ENCODE results near the gene NRXN3.

The NRXN3 gene

GRCh38 chr14:79320561-79320960 lies 1150.4 kb downstream of the NRXN3 start:
- Mint-ChIP-seq H3K4me3 (no peak overlapping the region), H3K9me3 (no peaks in the 10 kb centered on the region), H3K36me3 (ENCODE audit: low read depth) (no peaks in the 10 kb centered on the region), H3K27ac (no peak overlapping the region), H3K27me3 (ENCODE audit: low read depth) (no peaks in the 10 kb centered on the region), H3K4me1 (ENCODE audit: low read depth) (no peaks in the 10 kb centered on the region)

- Mint-ChIP-seq H3K36me3 (ENCODE audit: low read depth) (no peaks in the 10 kb centered on the region), H3K27ac (no peak overlapping the region), H3K9me3 (no peaks in the 10 kb centered on the region), H3K27me3 (ENCODE audit: low read depth) (no peaks in the 10 kb centered on the region), H3K4me1 (ENCODE audit: low read depth) (no peaks in the 10 kb centered on the region), H3K4me3 (no peak overlapping the region)
Observed at GRCh38 chr14:79321070-79321469, 1150.9 kb downstream of the NRXN3 start.

- H3K9me3 Mint-ChIP-seq: no peaks in the 10 kb centered on the region
- no peaks in the 10 kb centered on the region for H3K4me1 Mint-ChIP-seq (ENCODE audit: low read depth)
- H3K4me3 Mint-ChIP-seq: no peak overlapping the region
- H3K27me3 Mint-ChIP-seq (ENCODE audit: low read depth): no peaks in the 10 kb centered on the region
- no peaks in the 10 kb centered on the region for H3K36me3 Mint-ChIP-seq (ENCODE audit: low read depth)
- no peak overlapping the region for H3K27ac Mint-ChIP-seq
Observed at GRCh38 chr14:79325071-79325470, 1154.9 kb downstream of the NRXN3 start.

GRCh38 chr14:79325557-79325956 lies 1155.4 kb downstream of the NRXN3 start:
- Mint-ChIP-seq H3K4me1 (ENCODE audit: low read depth) (no peaks in the 10 kb centered on the region), H3K27me3 (ENCODE audit: low read depth) (no peaks in the 10 kb centered on the region), H3K36me3 (ENCODE audit: low read depth) (no peaks in the 10 kb centered on the region), H3K9me3 (no peaks in the 10 kb centered on the region), H3K27ac (no peak overlapping the region), H3K4me3 (no peak overlapping the region)

- no peaks in the 10 kb centered on the region for H3K36me3 Mint-ChIP-seq (ENCODE audit: low read depth)
- H3K27me3 Mint-ChIP-seq (ENCODE audit: low read depth): no peaks in the 10 kb centered on the region
- H3K27ac Mint-ChIP-seq: no peak overlapping the region
- H3K4me3 Mint-ChIP-seq: no peak overlapping the region
- no peaks in the 10 kb centered on the region for H3K9me3 Mint-ChIP-seq
- no peaks in the 10 kb centered on the region for H3K4me1 Mint-ChIP-seq (ENCODE audit: low read depth)
Observed at GRCh38 chr14:79328863-79329262, 1158.7 kb downstream of the NRXN3 start.

GRCh38 chr14:79331830-79332229 lies 1161.7 kb downstream of the NRXN3 start:
- Mint-ChIP-seq H3K36me3 (ENCODE audit: low read depth) (no peaks in the 10 kb centered on the region), H3K4me1 (ENCODE audit: low read depth) (no peaks in the 10 kb centered on the region), H3K27me3 (ENCODE audit: low read depth) (no peaks in the 10 kb centered on the region), H3K9me3 (no peaks in the 10 kb centered on the region), H3K4me3 (no peak overlapping the region), H3K27ac (no peak overlapping the region)

GRCh38 chr14:79332504-79333197 lies 1162.5 kb downstream of the NRXN3 start:
- H3K9me3 Mint-ChIP-seq: no peaks in the 10 kb centered on the region
- H3K27me3 Mint-ChIP-seq (ENCODE audit: low read depth): no peaks in the 10 kb centered on the region
- no peaks in the 10 kb centered on the region for H3K36me3 Mint-ChIP-seq (ENCODE audit: low read depth)
- H3K4me1 Mint-ChIP-seq (ENCODE audit: low read depth): no peaks in the 10 kb centered on the region
- no peak overlapping the region for H3K4me3 Mint-ChIP-seq
- H3K27ac Mint-ChIP-seq: no peak overlapping the region

GRCh38 chr14:79333198-79333546 lies 1163.0 kb downstream of the NRXN3 start:
- Mint-ChIP-seq H3K36me3 (ENCODE audit: low read depth) (no peaks in the 10 kb centered on the region), H3K27ac (no peak overlapping the region), H3K4me1 (ENCODE audit: low read depth) (no peaks in the 10 kb centered on the region), H3K4me3 (no peak overlapping the region), H3K9me3 (no peaks in the 10 kb centered on the region), H3K27me3 (ENCODE audit: low read depth) (no peaks in the 10 kb centered on the region)

GRCh38 chr14:79334272-79334671 lies 1164.1 kb downstream of the NRXN3 start:
- H3K4me1 Mint-ChIP-seq (ENCODE audit: low read depth): no peaks in the 10 kb centered on the region
- no peaks in the 10 kb centered on the region for H3K9me3 Mint-ChIP-seq
- H3K27me3 Mint-ChIP-seq (ENCODE audit: low read depth): no peaks in the 10 kb centered on the region
- H3K36me3 Mint-ChIP-seq (ENCODE audit: low read depth): no peaks in the 10 kb centered on the region
- H3K4me3 Mint-ChIP-seq: no peak overlapping the region
- no peak overlapping the region for H3K27ac Mint-ChIP-seq

GRCh38 chr14:79337761-79338160 lies 1167.6 kb downstream of the NRXN3 start:
- Mint-ChIP-seq H3K27me3 (ENCODE audit: low read depth) (no peaks in the 10 kb centered on the region), H3K4me1 (ENCODE audit: low read depth) (no peaks in the 10 kb centered on the region), H3K36me3 (ENCODE audit: low read depth) (no peaks in the 10 kb centered on the region)

GRCh38 chr14:79342942-79343341 lies 1172.8 kb downstream of the NRXN3 start:
- H3K9me3 Mint-ChIP-seq: no peaks in the 10 kb centered on the region
- no peak overlapping the region for H3K27ac Mint-ChIP-seq

More at GRCh38 chr14:79337761-79338160, 1167.6 kb downstream of the NRXN3 start:
- Mint-ChIP-seq H3K4me3 (no peak overlapping the region), H3K9me3 (no peaks in the 10 kb centered on the region), H3K27ac (no peak overlapping the region)

GRCh38 chr14:79351011-79351410 lies 1180.8 kb downstream of the NRXN3 start:
- H3K4me1 Mint-ChIP-seq (ENCODE audit: low read depth): no peaks in the 10 kb centered on the region

More at GRCh38 chr14:79342942-79343341, 1172.8 kb downstream of the NRXN3 start:
- H3K4me1 Mint-ChIP-seq (ENCODE audit: low read depth): no peaks in the 10 kb centered on the region
- H3K27me3 Mint-ChIP-seq (ENCODE audit: low read depth): no peaks in the 10 kb centered on the region
- H3K36me3 Mint-ChIP-seq (ENCODE audit: low read depth): no peaks in the 10 kb centered on the region
- no peak overlapping the region for H3K4me3 Mint-ChIP-seq

GRCh38 chr14:79352076-79352630 lies 1182.0 kb downstream of the NRXN3 start:
- Mint-ChIP-seq H3K9me3 (no peaks in the 10 kb centered on the region), H3K27ac (no peak overlapping the region), H3K4me3 (no peak overlapping the region), H3K36me3 (ENCODE audit: low read depth) (no peaks in the 10 kb centered on the region), H3K27me3 (ENCODE audit: low read depth) (no peaks in the 10 kb centered on the region), H3K4me1 (ENCODE audit: low read depth) (no peaks in the 10 kb centered on the region)

More at GRCh38 chr14:79351011-79351410, 1180.8 kb downstream of the NRXN3 start:
- H3K4me3 Mint-ChIP-seq: no peak overlapping the region
- no peaks in the 10 kb centered on the region for H3K27me3 Mint-ChIP-seq (ENCODE audit: low read depth)
- H3K36me3 Mint-ChIP-seq (ENCODE audit: low read depth): no peaks in the 10 kb centered on the region
- H3K9me3 Mint-ChIP-seq: no peaks in the 10 kb centered on the region
- no peak overlapping the region for H3K27ac Mint-ChIP-seq

GRCh38 chr14:79354336-79354735 lies 1184.2 kb downstream of the NRXN3 start:
- no peaks in the 10 kb centered on the region for H3K36me3 Mint-ChIP-seq (ENCODE audit: low read depth)
- no peak overlapping the region for H3K27ac Mint-ChIP-seq
- H3K9me3 Mint-ChIP-seq: no peaks in the 10 kb centered on the region
- H3K4me1 Mint-ChIP-seq (ENCODE audit: low read depth): no peaks in the 10 kb centered on the region
- H3K27me3 Mint-ChIP-seq (ENCODE audit: low read depth): no peaks in the 10 kb centered on the region
- H3K4me3 Mint-ChIP-seq: no peak overlapping the region

- Mint-ChIP-seq H3K27me3 (ENCODE audit: low read depth) (no peaks in the 10 kb centered on the region), H3K4me1 (ENCODE audit: low read depth) (no peaks in the 10 kb centered on the region), H3K9me3 (no peaks in the 10 kb centered on the region), H3K36me3 (ENCODE audit: low read depth) (no peaks in the 10 kb centered on the region), H3K27ac (no peak overlapping the region), H3K4me3 (no peak overlapping the region)
Observed at GRCh38 chr14:79356040-79356439, 1185.9 kb downstream of the NRXN3 start.
